Retina (tissue), 1 donor: ENCODE data around the gene GP1BA.
A peak's percentile ranks its signal among the peaks of the same experiment; 100 is the strongest.

Experiments
- DNase-seq: peaks from one replicate; pipeline ENCODE4 v3.0.0-alpha.2; 2016

The GP1BA gene

DNA sequence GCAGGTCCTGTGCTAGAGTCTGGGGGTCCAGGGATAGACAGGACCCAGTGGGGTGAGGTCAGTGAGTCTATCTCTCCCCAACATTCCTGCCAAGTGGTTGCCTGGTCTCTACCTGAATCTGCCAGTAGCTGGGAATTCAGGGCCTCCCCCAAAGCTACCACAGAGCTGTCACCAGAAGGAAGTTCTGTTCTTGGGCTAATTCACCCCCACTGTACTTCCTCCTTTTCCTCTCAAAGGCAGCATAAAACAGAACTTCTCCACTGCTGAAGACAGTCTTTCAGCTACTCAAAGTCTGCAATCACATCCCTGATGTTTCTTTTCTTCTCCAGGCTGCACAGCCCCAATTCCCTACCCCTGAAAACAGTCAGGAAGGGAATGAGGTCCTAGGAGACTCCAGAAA is 46.6 kb downstream of the GP1BA start:
- no peak for DNase-seq

DNA sequence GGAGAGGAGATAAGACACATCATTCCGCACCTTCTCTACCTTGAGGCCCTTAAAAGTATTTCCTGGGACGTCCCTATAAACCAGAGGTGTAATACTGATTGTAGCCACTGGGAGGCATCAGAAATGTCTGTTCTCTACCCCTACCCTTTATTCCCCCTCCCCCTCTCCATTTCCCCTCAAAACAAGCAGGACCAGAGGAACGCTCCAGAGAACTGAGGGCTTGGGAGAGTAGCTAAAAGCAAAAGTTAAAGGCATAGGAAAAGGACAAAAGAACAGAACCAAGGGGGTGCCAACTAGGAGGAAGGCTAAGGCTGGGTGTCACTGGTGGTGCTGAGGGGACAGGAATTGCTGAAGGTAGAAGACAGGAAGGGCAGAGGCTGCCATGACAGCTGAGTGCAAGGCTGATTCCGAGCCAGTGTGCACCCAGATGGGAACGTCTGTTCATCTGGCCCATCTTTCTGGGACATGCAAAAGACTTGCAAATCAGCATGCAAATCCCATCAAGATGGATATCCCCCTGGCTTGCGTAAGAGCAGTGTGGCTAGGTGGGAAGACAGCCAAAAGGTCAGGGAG is 48.7 kb downstream of the GP1BA start:
- peak; percentile 68 for DNase-seq

DNA sequence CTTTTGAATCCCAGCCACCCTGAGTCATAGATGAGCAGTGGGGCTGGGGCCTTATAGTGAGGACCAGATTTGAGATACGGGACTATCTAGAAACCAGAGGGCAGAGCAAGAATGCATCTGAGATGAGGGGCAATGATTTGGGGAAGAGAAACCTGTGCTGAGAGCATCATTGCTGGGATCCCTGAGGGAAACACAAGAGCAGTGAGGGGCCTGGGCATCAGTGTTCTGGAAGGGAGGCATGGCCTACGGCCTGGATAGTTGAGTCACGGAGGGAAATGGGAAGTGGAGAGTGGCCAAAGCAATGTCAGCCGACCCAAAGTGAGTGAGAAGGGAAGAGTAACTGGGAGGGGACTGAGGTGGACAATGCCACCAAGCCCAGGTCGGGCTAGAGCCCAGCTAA is 50.2 kb downstream of the GP1BA start:
- DNase-seq, result no peak
